Forelimb muscle (tissue), 1 donor: Measurements from ENCODE around the gene PDLIM3. TPM values are rescaled to one million over a fixed set of nuclear protein-coding genes. Genes with fewer than 3 reads are reported as not detected.
A peak's percentile ranks its signal among the peaks of the same experiment; 100 is the strongest.
"Not testable (repeated sequence)": the region's sequence is repeated elsewhere in the genome, so short reads cannot be mapped to it uniquely, and the experiment has no call there.

Experiments
- DNase-seq: peaks from one replicate; pipeline ENCODE4 v3.0.0-alpha.2; 2013; ENCODE audit warnings: low read depth
- polyA plus RNA-seq: library from polyadenylated mRNA; unstranded; fragments of 120-200 nt; gene quantifications from one replicate; pipeline ENCODE4 v1.2.1, GENCODE V29; 2013; ENCODE audit not compliant: insufficient read length

Gene PDLIM3
- polyA plus RNA-seq, 1 donor, result 616 TPM

GRCh38 chr4:185520119-185520518 lies 15.2 kb downstream of the PDLIM3 start:
- no peak for DNase-seq

- DNase-seq, result no peak
These were observed 16.8 kb downstream of the PDLIM3 start for GRCh38 chr4:185518494-185518893.

- DNase-seq, result no peak
These were observed 17.2 kb downstream of the PDLIM3 start for GRCh38 chr4:185518069-185518468.

- no peak for DNase-seq
These were observed 20.1 kb downstream of the PDLIM3 start for GRCh38 chr4:185515248-185515647.

GRCh38 chr4:185514182-185514697 lies 21.1 kb downstream of the PDLIM3 start:
- DNase-seq, result no peak

GRCh38 chr4:185513489-185514181 lies 21.7 kb downstream of the PDLIM3 start:
- no peak for DNase-seq

GRCh38 chr4:185512516-185512915 lies 22.8 kb downstream of the PDLIM3 start:
- DNase-seq, result no peak

GRCh38 chr4:185511243-185511642 lies 24.1 kb downstream of the PDLIM3 start:
- DNase-seq, result not testable (repeated sequence)

GRCh38 chr4:185510806-185511205 lies 24.5 kb downstream of the PDLIM3 start:
- no peak for DNase-seq

GRCh38 chr4:185508181-185508580 lies 27.1 kb downstream of the PDLIM3 start:
- no peak for DNase-seq

GRCh38 chr4:185506422-185506821 lies 28.9 kb downstream of the PDLIM3 start:
- no peak for DNase-seq

GRCh38 chr4:185504098-185505047 lies 30.9 kb downstream of the PDLIM3 start:
- peak; percentile 16 for DNase-seq

- DNase-seq, result no peak
These were observed 32.9 kb downstream of the PDLIM3 start for GRCh38 chr4:185502386-185502785.

- no peak for DNase-seq
These were observed 34.7 kb downstream of the PDLIM3 start for GRCh38 chr4:185500576-185500975.

- DNase-seq, result no peak
These were observed 35.3 kb downstream of the PDLIM3 start for GRCh38 chr4:185500035-185500434.

- DNase-seq, result no peak
These were observed 46.7 kb downstream of the PDLIM3 start for GRCh38 chr4:185488650-185489049.

- no peak for DNase-seq
These were observed 53.9 kb downstream of the PDLIM3 start for GRCh38 chr4:185481401-185481800.

GRCh38 chr4:185480016-185480732 lies 55.1 kb downstream of the PDLIM3 start:
- no peak for DNase-seq

- DNase-seq, result no peak
These were observed 55.8 kb downstream of the PDLIM3 start for GRCh38 chr4:185479507-185479971.

GRCh38 chr4:185473247-185473646 lies 62.1 kb downstream of the PDLIM3 start:
- DNase-seq, result no peak

- DNase-seq, result no peak
These were observed 63.2 kb downstream of the PDLIM3 start for GRCh38 chr4:185472103-185472542.
